ENCODE data around the gene LNX1. TPM values are rescaled to one million over a fixed set of nuclear protein-coding genes. Genes with fewer than 3 reads are reported as not detected.

LNX1 gene
- total and polyA plus RNA-seq, 2 donors (not counting 3 experiments of a cell fraction or from before 2014, with no cell fraction given) = 0.72 to 1.3 TPM

DNA sequence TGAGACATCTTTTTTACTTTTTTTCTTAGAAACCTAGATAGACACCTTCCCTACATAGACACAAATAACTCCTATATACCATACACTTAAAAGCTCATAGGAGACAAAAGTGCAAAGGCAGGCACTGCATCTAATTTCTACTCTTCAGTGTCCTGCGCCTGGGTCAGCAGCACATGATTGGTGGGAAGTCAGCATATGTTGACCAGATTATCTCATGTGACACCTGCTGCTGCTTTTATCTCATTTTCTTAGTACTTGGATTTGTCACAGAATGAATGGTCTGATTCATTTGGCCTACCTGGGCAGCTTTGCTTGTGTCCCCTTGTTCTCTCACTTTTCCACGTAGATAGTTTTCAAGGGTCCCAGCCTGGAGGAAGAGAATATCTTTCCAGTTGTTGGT is 24.9 kb upstream of the LNX1 start:
- ChIA-PET POLR2A (no interaction called here), CTCF (interaction anchor here (1.6 to 2.5 kb wide), 2 partner anchors 16 to 110 kb away, joined by 3 to 9 read pairs; no protein-coding TSS in a partner anchor)
- BruUV-seq (replicated peaks) = no TSS peak

DNA sequence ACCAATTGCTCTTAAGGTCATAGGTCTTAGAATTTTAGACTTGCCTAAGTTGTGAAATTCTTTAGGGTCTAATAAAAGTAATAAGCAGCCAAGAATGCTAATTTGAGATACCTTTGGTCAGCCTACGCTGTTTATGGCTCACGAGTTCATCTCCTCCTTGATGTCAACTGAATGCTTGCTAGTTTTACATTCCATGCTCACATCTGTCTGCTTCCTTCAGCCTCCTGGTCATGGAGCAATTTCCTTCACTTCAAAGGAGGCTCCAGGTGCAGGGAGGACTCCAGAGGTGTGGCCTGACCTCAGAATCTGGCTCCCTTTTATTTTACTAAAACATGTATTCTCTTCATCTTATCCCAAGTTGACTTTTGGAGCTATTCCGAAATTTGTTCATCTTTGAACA is 23.3 kb upstream of the LNX1 start:
- no peaks in the 10 kb centered on the region for H3K9me1 ChIP-seq (replicated peaks; ENCODE audit: control insufficient read depth, extremely low read depth, insufficient read depth, low read length)
- dilution Hi-C loops (cut with MboI; ENCODE audit: extremely low pct_ligation_motif_present, low sequenced_read_pairs) = no loop called here
- FAIRE-seq = no peak
- no peak overlapping the region for H2AFZ ChIP-seq (ENCODE audit: low read depth, low read length)
- no peak for TF ChIP-seq POLR2AphosphoS5 (IDR thresholded peaks at IDR 0.05; ENCODE audit: insufficient read depth, low read depth, low read length)
- intact Hi-C loops (cut with micrococcal nuclease) = no loop called here
- H3K79me2 ChIP-seq (ENCODE audit: control insufficient read depth, insufficient read depth, low read length) = no peaks in the 10 kb centered on the region
- H3K27me3 ChIP-seq (ENCODE audit: control insufficient read depth in 2 of 2, insufficient read depth in 2 of 2, low read length in 2 of 2) = no peaks in the 10 kb centered on the region
- CTCF ChIA-PET = no interaction called here
- H3K36me3 ChIP-seq (ENCODE audit: control insufficient read depth in 2 of 2, extremely low read depth in 1 of 2, insufficient read depth in 2 of 2, low read length in 2 of 2) = no peaks in the 10 kb centered on the region
- no peaks in the 10 kb centered on the region for H4K20me1 ChIP-seq (replicated peaks; ENCODE audit: control insufficient read depth, extremely low read depth, insufficient read depth, low read length)
- H3K4me2 ChIP-seq (ENCODE audit: insufficient read depth, low read length) = no peak overlapping the region
- no TSS peak for BruUV-seq (replicated peaks)
- no peak overlapping the region for H3K9ac ChIP-seq (replicated peaks; ENCODE audit: extremely low read depth, insufficient read depth, low read length)
- POLR2A ChIA-PET = no interaction called here
- H3K9me3 ChIP-seq (replicated peaks; ENCODE audit: control insufficient read depth, insufficient read depth, low read length) = no peaks in the 10 kb centered on the region
- DNase-seq (ENCODE audit: low read depth, low spot score) = no peak
- no peak overlapping the region for H3K4me3 ChIP-seq (replicated peaks in 1 of 3; ENCODE audit: insufficient read depth in 1 of 3, low read depth in 1 of 3, low read length in 3 of 3)
- no peak overlapping the region for H3K27ac ChIP-seq (ENCODE audit: insufficient read depth, low read depth, low read length)
- H3K4me1 ChIP-seq (ENCODE audit: control insufficient read depth, extremely low read depth, insufficient read depth, low read length) = no peaks in the 10 kb centered on the region

More for the DNA sequence above, 24.9 kb upstream of the LNX1 start:
- dilution Hi-C loops (cut with MboI; ENCODE audit: extremely low pct_ligation_motif_present, low sequenced_read_pairs) (no loop called here), intact Hi-C loops (cut with micrococcal nuclease) (no loop called here)
- DNase-seq (ENCODE audit: low read depth, low spot score) (no peak), FAIRE-seq (no peak)
- no peak overlapping the region for H3K4me2 ChIP-seq (ENCODE audit: insufficient read depth, low read length)
- H3K9me3 ChIP-seq (replicated peaks; ENCODE audit: control insufficient read depth, insufficient read depth, low read length) = no peaks in the 10 kb centered on the region
- no peaks in the 10 kb centered on the region for H4K20me1 ChIP-seq (replicated peaks; ENCODE audit: control insufficient read depth, extremely low read depth, insufficient read depth, low read length)
- H3K27ac ChIP-seq (ENCODE audit: insufficient read depth, low read depth, low read length) = no peak overlapping the region
- TF ChIP-seq POLR2AphosphoS5 (IDR thresholded peaks at IDR 0.05; ENCODE audit: insufficient read depth, low read depth, low read length) (no peak), POLR2A (IDR thresholded peaks at IDR 0.05; ENCODE audit: low read depth, low read length) (no peak)
- TF ChIP-seq, protein P1, sequence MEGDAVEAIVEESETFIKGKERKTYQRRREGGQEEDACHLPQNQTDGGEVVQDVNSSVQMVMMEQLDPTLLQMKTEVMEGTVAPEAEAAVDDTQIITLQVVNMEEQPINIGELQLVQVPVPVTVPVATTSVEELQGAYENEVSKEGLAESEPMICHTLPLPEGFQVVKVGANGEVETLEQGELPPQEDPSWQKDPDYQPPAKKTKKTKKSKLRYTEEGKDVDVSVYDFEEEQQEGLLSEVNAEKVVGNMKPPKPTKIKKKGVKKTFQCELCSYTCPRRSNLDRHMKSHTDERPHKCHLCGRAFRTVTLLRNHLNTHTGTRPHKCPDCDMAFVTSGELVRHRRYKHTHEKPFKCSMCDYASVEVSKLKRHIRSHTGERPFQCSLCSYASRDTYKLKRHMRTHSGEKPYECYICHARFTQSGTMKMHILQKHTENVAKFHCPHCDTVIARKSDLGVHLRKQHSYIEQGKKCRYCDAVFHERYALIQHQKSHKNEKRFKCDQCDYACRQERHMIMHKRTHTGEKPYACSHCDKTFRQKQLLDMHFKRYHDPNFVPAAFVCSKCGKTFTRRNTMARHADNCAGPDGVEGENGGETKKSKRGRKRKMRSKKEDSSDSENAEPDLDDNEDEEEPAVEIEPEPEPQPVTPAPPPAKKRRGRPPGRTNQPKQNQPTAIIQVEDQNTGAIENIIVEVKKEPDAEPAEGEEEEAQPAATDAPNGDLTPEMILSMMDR (IDR thresholded peaks at IDR 0.05; ENCODE audit: extremely low read depth in 1 of 2, insufficient read depth in 1 of 2, low read depth in 1 of 2, low read length in 2 of 2) = no peak
- no peaks in the 10 kb centered on the region for H3K79me2 ChIP-seq (ENCODE audit: control insufficient read depth, insufficient read depth, low read length)
- H3K36me3 ChIP-seq (ENCODE audit: control insufficient read depth in 2 of 2, extremely low read depth in 1 of 2, insufficient read depth in 2 of 2, low read length in 2 of 2) = no peaks in the 10 kb centered on the region
- no peaks in the 10 kb centered on the region for H3K9me1 ChIP-seq (replicated peaks; ENCODE audit: control insufficient read depth, extremely low read depth, insufficient read depth, low read length)
- no peak overlapping the region for H3K4me3 ChIP-seq (replicated peaks in 1 of 3; ENCODE audit: insufficient read depth in 1 of 3, low read depth in 1 of 3, low read length in 3 of 3)
- H3K4me1 ChIP-seq (ENCODE audit: control insufficient read depth, extremely low read depth, insufficient read depth, low read length) = no peaks in the 10 kb centered on the region
- no peak overlapping the region for H2AFZ ChIP-seq (ENCODE audit: low read depth, low read length)
- H3K27me3 ChIP-seq (ENCODE audit: control insufficient read depth in 2 of 2, insufficient read depth in 2 of 2, low read length in 2 of 2) = no peaks in the 10 kb centered on the region
- H3K9ac ChIP-seq (replicated peaks; ENCODE audit: extremely low read depth, insufficient read depth, low read length) = no peak overlapping the region

Measured in endothelial cell of umbilical vein (primary cell).